Pulmonary artery endothelial cell (primary cell): ENCODE results near the gene CERS2. TPM values are rescaled to one million over a fixed set of nuclear protein-coding genes. Genes with fewer than 3 reads are reported as not detected.

Experiments
- DNase-seq: peaks from one replicate; pipeline ENCODE4 v3.0.0-alpha.2; 2011; ENCODE audit warnings: low read depth, low spot score
- total RNA-seq: library from RNA; depleted of rRNA; stranded (reverse); fragments of >200 nt; gene quantifications from 2 replicates; pipeline ENCODE4 v1.2.3, GENCODE V29; 2014

CERS2 gene, protein sequence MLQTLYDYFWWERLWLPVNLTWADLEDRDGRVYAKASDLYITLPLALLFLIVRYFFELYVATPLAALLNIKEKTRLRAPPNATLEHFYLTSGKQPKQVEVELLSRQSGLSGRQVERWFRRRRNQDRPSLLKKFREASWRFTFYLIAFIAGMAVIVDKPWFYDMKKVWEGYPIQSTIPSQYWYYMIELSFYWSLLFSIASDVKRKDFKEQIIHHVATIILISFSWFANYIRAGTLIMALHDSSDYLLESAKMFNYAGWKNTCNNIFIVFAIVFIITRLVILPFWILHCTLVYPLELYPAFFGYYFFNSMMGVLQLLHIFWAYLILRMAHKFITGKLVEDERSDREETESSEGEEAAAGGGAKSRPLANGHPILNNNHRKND
- 87.4 and 121 TPM in 2 replicates for total RNA-seq

DNA sequence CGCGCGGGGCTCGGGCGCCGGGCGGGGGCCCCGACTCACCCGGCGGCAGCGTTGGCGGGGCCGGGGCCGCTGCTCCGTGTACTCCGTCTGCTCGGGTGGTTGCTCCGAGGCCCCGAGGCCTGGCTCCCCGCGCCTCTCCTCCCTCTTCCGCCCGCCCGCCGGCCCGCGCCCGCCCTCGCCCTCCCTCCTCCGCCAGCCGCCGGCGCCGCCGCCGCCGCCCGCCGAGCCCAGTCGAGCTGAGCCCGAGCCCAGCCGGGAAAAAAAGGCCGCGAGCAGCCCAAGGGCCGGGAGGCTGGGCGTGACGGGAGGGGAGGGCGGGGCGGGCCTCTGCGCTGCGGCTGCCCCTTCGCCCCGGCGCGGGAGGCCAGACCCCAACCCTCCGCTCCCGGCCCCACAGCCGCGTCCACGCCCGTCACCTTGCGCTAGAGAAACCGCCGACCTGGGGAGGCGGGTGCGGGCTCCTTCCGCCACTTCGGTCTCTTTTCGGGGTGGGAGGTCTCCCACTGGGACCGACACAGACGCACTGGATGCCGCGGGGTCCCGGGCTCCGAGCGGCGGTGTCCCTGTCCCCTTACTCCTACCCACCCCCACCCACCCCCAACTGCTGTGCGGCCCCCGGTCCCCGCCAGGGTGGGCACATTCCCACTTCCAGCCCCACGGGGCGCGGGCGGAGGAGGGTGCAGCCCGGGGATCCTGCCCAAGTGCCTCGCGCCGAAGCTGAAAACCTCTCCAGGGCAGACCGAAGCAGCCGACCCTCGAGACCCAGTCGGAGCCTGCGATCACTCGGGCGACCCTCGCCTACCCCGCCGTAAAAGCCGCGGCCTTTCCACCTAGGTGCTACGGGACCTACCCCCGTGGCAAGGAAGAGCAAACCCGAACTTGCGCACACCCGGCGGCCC, at the start of gene CERS2:
Gene CERS2 (minus strand): TSS at position 256 of the 899 bp plus-strand sequence. CDS start 5,745 bp downstream, outside the sequence.
- DNase-seq: peak; percentile 27

DNA sequence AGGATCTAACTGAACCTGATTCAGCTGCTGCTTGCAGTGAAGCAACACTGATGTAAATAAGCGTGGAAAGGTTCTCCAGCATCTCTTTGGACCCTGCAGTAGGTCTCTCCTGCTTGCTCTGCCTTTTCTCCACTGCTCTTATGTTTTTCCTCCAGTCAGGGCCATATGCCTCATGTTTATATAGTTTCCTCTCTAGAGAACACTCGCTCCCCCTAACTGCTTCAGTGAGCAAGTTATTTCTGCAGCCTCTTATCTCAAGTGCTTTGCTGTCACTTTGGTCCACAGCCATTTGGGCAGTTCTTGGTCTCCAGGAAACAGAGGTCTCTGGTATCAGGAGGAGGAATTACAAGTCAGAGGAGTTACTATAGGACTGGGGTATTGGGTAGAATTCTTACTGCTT, 38.9 kb upstream of the CERS2 start:
- DNase-seq: no peak

DNA sequence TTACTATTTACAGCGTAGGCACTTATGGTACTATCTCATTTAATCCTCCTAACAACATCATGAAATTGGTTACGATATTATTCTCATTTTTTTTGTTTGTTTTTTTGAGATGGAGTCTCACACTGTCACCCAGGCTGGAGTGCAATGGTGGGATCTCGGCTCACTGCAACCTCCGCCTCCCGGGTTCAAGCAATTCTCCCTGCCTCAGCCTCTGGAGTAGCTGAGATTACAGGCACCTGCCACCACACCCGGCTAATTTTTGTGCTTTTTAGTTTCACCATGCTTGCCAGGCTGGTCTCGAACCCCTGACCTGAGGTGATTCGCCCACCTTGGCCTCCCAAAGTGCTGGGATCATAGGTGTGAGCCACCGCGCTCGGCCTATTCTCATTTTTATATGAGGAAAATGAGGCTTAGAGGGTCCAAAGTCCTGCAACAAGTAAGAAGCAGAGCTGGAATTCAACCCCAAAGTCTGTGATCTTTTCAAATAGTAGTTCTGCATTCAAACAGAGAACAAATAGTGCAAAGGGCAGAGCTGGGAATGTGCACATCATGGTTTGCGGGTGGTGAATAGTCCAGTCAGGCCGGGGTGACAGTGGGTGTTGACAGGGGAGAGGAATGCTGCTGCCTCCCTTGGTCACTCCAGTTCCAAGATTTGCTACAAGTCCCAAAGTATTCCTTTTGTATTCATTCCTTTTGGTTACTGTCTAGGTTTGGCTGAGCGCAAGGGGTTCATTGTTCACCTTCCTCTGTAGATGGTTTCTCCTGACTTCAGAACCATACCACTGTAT, 38.2 kb upstream of the CERS2 start:
- no peak for DNase-seq

DNA sequence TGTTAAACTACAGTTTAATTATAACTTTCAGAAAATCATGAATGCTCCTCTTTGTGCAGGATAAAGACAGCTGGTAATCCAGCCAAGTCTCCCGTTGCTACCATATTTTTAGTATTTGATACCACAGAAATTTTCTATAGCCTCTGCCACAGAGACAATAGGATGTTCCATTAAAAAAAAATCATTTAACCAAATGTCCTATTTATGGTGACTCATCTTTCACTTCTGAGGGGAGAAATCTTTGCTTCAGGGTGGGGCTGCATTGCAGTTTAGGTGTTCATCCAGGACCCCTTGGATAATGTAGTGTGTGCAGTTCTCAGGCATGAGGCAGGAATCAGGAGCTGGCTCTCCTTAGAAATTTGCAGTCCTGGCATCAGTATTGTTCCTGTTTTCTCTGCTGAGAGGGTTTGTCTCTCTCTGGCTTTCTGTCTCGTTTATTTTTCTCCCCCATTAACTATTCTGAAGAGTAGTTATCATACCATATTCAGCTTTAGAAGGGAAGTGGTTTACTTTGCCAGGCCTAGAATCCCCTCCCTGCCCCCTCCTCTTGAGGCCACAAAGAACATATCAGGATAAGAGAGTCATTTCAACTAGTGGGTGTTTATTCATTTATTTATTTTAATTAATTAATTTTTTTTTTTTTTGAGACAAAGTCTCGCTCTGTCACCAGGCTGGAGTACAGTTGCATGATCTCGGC, 36.7 kb upstream of the CERS2 start:
- no peak for DNase-seq

DNA sequence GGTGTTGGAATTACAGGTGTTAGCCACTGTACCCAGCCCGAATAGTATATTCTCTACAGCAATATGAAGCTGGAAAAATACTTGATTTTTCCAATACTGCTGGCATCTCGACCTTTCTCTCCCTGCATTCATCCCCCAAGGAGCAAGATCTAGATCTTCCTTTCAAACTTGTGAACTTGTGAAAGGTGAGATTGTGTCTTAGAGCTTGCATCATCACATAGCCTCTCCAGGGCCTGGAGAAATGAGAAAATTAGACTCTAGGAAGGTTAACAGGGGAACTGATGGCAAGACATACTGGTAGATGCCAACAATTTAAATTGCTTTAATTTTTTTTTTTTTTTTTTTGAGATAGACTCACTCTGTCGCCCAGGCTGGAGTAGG, 35.7 kb upstream of the CERS2 start:
- DNase-seq: no peak

DNA sequence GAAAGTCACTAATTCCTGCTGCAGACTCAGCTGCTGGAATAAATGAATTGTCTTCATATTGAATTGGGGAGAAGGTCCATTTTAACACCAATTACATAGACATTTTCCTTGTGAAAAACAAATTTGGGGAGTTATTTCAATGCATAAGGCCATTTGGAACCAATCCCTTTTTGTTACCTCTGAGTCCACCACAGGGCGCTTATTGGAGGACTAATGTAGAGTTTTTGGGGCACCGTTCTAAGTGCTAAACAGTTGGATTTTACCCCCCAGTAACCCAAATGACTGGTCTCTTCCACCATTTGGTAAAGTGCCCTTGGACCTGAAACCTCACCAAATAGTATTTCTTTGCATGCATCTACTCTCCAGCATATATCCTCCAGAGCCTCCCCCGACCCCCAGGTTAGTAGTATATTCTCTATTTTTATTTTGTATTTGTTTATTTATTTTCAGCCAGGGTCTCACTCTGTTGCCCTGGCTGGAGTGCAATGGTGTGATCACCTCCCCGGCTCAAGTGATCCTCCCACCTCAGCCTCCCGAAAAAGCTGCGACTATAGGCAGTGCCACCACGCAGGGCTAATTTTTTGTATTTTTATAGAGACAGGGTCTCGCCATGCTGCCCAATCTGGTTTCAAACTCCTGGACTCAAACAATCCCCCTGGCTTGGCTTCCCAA, 35.2 kb upstream of the CERS2 start:
- DNase-seq: no peak

DNA sequence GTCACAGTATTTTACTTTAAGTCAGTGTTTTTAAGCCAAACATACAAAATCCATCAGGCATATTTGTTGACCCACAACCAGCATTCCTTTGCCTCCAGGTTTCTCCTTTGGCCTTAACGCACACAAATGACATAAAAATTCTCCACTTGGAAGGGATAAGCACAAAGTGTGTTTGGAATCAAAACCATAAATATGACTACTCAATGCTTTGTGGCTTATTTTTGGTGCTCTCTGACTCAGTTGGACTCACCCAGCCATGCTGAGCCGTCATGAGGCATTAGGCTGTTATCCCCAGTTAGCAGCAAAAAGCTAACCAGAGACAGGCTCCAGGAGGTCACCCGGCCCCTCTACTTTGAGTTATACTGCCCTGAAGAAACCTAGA, 34.6 kb upstream of the CERS2 start:
- no peak for DNase-seq

DNA sequence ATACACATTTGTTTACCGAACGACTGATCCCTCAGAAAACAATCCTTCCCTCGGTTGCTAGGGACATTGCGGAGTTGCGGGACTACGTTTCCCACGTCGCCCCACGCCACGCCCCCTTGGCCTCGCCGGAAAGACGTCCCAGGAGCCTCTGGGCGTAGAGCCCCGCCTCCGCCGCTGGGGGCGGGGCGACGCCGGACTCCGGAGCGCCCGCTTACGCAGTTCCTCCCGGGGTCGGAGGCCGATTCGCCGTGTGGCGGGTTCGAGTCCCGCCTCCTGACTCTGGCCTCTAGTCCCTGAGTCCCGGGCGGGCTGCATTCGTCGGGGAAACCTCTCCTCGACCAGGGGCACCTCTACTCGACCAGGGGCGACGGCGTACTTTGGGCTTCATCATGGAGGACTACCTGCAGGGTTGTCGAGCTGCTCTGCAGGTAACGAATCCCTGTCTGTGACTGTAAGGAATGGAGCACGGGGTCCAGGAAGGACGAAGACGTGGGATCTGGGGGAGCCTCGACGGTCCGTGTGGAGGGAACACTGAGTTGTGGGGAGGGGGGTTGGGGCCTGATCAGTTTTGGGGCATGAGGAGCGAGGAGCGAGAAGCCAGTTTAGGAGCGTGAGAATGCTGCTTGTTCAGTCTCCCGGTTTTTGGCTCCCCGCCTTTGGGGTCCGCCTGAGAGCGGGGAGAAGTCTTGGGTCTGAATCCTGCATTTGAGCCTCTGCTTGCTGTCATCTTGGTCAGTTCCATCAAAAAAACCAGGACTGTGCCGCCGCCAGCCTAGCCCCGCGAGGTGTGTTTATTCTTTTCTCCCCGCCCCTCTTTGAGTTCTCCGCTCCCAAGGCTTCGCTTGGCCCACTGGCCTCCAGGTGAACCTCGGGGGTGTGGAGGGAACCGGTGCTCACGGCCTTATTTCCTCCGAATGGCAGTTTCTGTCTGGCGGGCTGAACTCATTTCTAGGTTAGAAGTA, 33.9 kb upstream of the CERS2 start, which contains the start of gene PRUNE1:
Gene PRUNE1 (plus strand): TSS at position 206 of the 962 bp plus-strand sequence. CDS start 184 bp downstream, at position 390.
- DNase-seq: peak; percentile 95

DNA sequence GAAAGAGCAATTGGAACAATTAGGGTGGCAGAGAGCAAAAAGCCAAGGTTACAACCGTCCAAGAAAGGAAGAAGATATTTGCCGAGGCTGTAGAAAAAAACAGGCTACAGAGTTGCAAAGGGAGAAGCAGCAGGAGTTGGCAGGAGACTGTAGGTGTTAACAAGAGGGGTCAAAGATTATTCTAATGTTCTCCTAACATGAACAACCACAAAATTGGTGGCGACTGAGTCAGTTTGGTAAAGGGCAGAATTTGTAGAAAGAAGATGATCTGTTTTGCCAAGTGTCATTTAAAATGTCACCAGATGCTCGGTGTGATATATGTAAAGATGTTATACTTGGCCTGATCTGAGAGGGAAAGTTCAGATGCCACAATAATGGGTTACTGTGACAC, 33.2 kb upstream of the CERS2 start:
- DNase-seq: no peak

DNA sequence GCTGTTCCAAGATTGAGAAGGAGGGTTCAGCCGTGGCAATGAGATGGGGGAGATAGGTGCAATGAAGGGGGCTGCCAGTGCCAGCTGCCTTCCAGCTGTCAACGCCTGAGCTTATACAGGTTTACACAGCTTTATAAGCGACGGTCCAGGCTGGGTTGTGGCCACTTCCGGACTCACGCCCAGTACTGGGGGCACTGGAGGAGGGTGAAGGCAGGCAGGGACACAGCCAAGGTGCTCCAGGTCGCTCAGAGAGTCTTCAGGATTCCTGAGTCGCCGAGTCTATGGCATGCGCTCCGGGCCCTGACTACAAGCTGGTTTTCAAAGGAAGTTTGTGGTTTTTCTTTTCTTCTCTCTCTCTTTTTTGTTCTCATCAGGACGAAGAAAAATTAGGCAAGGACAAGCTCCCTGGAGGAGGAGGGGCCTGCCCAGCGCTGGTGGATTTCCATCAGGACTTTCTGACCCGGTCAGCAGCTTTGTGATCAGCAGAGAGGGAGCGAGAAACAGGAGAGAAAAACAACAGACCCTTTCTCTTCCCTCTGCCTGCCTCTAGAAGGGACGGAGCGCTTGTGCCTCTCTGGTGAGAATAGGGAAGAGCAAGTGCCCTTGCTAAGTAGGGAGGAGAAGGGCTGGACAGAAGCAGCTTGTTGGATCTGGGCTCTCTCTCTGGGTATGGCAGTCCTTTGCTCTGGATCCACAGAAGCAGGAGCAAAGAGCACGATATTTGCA, 31.9 kb upstream of the CERS2 start, which contains the start of gene MINDY1:
Gene MINDY1 (minus strand): TSS at position 576 of the 726 bp plus-strand sequence. CDS start 4,285 bp downstream, outside the sequence.
- peak; percentile 71 for DNase-seq

DNA sequence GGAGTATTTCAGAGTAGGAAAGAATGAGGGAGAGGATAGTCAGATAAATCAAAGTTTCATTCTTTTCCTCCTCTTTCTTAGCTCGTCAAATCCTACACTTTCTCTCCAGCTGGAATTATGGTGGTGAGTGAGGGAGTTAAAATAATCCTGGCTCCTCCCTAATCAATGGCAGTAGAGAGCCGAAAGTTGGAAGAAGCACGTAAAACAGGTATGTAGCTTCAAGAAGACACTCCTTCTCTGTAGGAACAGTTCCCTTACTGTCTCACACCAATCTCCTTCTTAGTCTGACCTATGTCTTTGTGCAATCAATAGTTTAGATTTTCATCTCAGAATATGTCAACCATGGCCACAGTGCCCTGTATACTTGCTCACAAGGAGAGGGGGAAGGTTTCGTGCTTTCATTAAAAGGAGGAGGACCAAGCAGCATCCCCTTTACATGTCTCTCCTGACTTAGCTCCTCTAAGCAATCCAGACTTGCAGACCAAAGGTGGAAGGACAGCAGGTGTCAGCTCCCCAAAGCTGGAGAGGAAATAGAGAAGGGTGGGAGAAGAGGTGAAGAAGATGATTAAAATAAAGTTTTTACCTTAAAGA, 31.2 kb upstream of the CERS2 start:
- no peak for DNase-seq

DNA sequence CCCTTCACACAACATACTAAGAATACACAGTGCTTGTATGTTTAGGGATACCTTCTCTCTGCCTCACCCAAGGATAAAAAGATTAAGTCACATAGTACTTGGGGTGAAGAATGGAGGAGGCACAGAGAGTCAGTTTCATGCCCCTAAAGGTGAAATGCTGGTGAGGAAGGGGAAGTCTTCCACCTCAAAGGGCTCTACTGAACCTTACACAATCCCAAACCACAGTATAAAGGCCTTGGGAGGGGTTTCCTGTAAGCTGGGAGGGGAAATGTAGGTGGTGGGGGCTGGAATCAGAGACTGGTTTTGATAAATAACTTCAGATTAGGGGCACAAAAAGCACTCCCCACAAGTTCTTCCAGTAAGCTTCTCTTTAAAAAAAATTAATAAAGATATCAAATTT, 28.5 kb upstream of the CERS2 start:
- DNase-seq: no peak

DNA sequence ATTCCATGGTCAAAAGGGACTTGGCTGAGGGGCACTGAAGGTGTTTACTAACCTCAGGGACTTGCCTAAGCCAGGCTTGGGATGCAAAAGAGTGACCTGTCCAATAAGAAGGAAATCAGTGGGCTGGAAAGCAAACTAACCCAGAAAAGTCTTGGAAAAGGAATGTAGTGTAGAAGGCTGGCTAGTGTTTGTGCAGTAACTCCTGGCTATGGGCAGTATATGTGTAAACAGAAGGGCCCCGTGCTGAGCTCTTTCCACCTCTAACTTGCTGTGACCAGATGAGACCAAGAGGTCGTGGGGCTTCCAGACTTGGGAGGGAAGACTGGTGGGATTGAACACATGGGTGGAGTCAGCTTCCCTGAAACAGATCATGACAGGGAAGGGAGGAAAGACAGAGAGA, 28.0 kb upstream of the CERS2 start:
- DNase-seq: no peak

DNA sequence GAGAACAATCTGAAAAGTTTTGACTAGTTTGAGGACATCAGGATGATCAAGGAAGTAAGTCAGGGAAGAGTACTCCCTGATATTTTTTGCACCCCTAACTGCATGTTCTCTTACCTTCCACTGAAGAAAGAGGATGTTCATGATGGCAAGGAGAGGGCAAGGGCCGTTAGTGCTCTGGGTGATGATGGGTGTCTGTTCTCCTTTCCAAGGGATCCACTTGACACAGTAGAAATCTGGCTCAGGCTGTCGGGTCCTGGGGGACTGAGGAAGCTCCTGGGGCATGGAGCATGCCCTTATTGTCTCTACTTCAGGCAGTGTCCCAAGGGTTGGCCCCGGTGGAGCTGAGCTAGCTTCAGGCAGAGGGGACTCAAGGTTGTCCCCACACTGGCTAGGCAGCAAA, 27.4 kb upstream of the CERS2 start:
- no peak for DNase-seq

DNA sequence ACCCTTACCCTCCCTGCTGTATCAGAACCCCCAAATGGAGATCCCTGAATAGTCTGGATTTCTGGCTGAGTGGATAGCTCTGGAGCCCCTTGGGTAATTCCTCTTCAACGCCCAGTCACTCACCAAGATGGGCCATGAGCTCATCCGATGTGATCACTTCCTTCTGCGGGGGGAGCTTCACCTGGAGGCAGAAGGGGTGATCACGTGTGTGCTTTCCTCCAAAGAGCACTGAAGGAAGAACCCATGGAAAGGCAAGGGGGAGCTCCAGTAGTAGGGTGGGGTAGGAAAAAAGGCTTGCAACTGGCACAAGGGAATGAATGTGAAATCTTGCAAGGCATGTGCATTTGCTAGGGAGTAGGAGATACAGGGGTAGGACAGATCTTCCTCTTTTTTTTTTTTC, 27.0 kb upstream of the CERS2 start:
- DNase-seq: no peak

DNA sequence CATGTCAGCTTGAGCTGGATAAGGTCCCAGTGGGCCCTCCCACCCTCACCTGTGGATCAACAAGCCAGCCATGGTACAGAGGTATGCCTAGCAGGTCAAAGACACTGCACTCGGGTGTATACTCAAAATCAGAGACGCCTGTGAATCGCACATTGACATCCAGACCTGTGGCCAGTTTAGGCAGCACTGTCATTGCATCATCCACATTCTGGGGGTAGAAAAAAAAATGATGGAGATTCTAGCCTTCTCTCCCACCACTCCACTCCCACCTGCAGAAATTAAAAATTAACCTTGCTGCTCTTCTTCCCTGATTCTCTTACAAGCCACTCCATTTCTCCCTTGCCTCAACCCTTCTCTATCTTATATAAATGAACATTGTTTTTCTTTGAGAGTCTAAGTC, 25.8 kb upstream of the CERS2 start:
- no peak for DNase-seq

DNA sequence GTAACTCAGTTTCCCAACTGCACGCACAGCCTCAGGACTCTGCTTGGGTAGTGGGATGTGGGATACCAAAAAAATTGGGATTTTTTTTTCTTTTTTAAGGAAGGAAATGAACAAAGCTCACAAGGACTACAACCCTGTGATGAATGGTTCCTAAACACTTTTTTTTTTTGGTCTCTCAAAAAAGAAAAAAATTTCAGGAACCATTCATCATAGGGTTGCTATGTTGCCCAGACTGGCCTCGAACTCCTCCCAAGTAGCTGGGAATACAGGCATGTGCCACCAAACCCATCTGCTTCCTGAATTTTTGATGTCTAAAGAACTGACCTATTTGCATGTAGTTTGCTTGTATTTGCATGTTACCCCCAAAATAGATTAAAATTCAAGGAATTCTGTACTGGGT, 25.3 kb upstream of the CERS2 start:
- DNase-seq: no peak

DNA sequence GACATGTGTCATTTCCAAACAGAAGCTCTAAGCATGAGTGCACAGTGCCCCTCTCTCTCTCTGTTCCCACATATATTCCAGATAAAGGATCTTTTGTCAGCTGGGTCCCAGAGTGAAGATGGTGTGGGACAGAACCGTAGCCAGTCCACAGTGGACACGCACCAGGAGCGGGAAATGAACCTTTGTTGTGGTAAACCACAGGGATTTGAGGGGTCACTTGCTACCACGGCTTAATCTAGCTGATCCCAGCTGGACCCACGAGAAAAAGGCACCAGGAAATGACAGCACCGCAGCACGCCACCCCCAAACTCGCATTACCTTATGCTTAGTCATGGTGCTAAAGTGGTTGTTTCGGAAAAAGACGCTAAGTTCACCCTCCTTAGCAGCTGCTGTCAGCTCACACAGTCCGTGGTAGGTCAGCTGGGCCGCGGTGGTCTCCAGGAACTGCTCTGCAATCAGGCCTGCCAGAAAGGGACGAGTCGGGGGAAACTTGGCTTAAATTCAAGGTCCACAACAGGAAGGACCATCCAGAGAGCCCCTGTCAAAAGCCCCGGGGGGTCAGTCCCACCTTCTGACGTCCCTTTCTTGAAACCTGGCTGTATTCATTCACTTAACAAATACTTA, 24.5 kb upstream of the CERS2 start:
- DNase-seq: peak; percentile 40
